ENCODE data around the gene GPRC5B. TPM values are rescaled to one million over a fixed set of nuclear protein-coding genes. Genes with fewer than 3 reads are reported as not detected.

GPRC5B gene
- total RNA-seq, 2 experiments from 2014 or later: not detected

DNA sequence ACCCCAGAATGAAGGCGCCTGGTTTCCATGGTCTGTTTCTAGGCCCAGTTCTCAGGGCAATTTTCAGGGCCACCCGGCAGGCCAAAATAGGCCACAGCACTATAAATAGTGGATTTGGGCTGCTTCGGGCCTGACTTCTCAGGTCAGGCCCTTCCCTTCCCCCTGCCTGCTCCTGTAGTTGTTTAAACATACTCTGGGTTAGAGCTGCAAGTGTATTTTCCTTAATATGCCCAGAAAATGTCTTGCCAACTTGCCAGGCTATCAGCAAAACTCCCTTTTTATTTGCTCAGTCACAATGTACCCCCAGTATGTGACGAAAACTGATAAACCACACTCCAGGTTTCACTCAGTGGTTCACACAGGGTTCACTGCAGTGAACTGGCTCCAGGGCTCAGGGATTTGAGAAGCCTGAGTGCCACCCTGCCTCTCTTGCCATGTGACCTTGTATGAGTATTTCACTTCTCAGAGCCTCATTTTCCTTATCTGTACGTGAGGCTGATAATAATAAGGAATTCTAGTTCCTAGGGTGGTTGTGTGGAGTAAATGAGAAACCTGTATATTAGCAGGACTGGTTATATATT lies 76.5 kb downstream of the GPRC5B start:
- Mint-ChIP-seq H3K27ac (no peak overlapping the region), H3K27me3 (no peaks in the 10 kb centered on the region), H3K4me3 (no peak overlapping the region), H3K36me3 (ENCODE audit: low read depth) (no peaks in the 10 kb centered on the region), H3K4me1 (ENCODE audit: low read depth) (peaks cover 13% of the 10 kb centered on the region), H3K9me3 (peaks cover 12% of the 10 kb centered on the region)
- DNase-seq: peak; percentile 9
- no peak for ATAC-seq
- no peak for TF ChIP-seq CTCF (IDR thresholded peaks at IDR 0.05)
- ChIA-PET POLR2A (no interaction called here), CTCF (interaction anchor here (1.0 kb wide), 1 partner anchor 23 kb away, joined by 3 read pairs; no protein-coding TSS in a partner anchor)
- intact Hi-C loops (cut with micrococcal nuclease): no loop called here

Other genes with a start within 250 kb of the GPRC5B start
- gene KNOP1, start 166.6 kb downstream of the GPRC5B start, total RNA-seq: 10 to 100 TPM; 27.8 to 28.6 TPM
- 1 to 10 TPM; 1.7 to 3.5 TPM for gene IQCK, start 166.6 kb downstream of the GPRC5B start, total RNA-seq
- gene GPR139, start 189.0 kb upstream of the GPRC5B start, total RNA-seq: not detected